Right lobe of liver (tissue), 6 donors: Measurements from ENCODE around the gene TMEM106C. TPM values are rescaled to one million over a fixed set of nuclear protein-coding genes. Genes with fewer than 3 reads are reported as not detected.

ENCODE experiments used
- ATAC-seq, 4 donors: fragments of 200-7000 bp; cut with Tn5 transposase; one replicate each; pipeline ENCODE4 v1.9.1; 2020; ENCODE audit warnings: mild to moderate bottlenecking in 4 of 4, moderate library complexity in 4 of 4
- DNase-seq, 3 donors: peaks; one replicate each; pipeline ENCODE4 v3.0.0-alpha.2; 2020
- H3K27ac ChIP-seq, 3 donors: fragments of 200-600 bp; one replicate each; pipeline ENCODE4 v1.8.0; 2022
- H3K27me3 ChIP-seq, 2 donors: fragments of 200-600 bp; one replicate each; pipeline ENCODE4 v1.8.0; 2022
- H3K36me3 ChIP-seq, 4 donors: fragments of 200-600 bp; sonication (generic) in 1 of 4; one replicate each; pipeline versions ENCODE4 v1.5.1 to v1.8.0; 2017 to 2022; ENCODE audit warnings: control low read depth in 1 of 4
- H3K4me1 ChIP-seq, 4 donors: fragments of 200-600 bp; sonication (generic) in 1 of 4; one replicate each; pipeline versions ENCODE4 v1.5.1 to v1.8.0; 2017 to 2022; ENCODE audit warnings: control low read depth in 1 of 4
- H3K4me3 ChIP-seq, 3 donors: fragments of 200-600 bp; one replicate each; pipeline ENCODE4 v1.8.0; 2022
- H3K9me3 ChIP-seq, 4 donors: fragments of 200-600 bp; sonication (generic) in 1 of 4; one replicate each; pipeline versions ENCODE4 v1.5.1 to v1.8.0; 2017 to 2022; ENCODE audit warnings: control low read depth in 1 of 4
- POLR2A ChIP-seq: fragments of 450-650 bp; IDR thresholded peaks from one replicate; pipeline ENCODE4 v1.6.1; 2017; ENCODE audit warnings: antibody characterized with exemption, mild to moderate bottlenecking
- WGBS: methylation state at CpG from one replicate; pipeline ENCODE4 v1.1.6; 2018; ENCODE audit warnings: low coverage, low lambda C conversion rate; ENCODE audit not compliant: insufficient coverage; ENCODE audit errors: missing lambda C conversion rate; 5-methylcytosine and 5-hydroxymethylcytosine counted together
- intact Hi-C, 2 donors: fragments of 100-400 bp; cut with DNase I; formaldehyde crosslinking; loops; one replicate each; pipeline versions ENCODE4 v1.11.2 to v1.14.1; 2022
- long read RNA-seq: library from polyadenylated mRNA; unstranded; transcript quantifications from one replicate; pipeline ENCODE4 v2.0.0, GENCODE V29; 2019
- total RNA-seq, 6 experiments: library from RNA; depleted of rRNA in 2 of 6; stranded (reverse); fragments of >200 nt in 2 of 6; fragmentation: NEBNext Ultra II Directional in 3 of 6; extraction: Animal tissue kit (Norgen Biotek cat#: 25700) in 3 of 6; gene quantifications; one replicate each; pipeline versions ENCODE4 v1.1.0 to v1.2.4, GENCODE V29; 2016 to 2023
- TF ChIP-seq, protein P1 (sequence below), 4 donors: fragments of 200-600 bp in 3 of 4; fragments of 450-650 bp in 1 of 4; IDR thresholded peaks; one replicate each; pipeline versions ENCODE4 v1.5.1 to v1.8.0; 2016 to 2022; ENCODE audit warnings: antibody characterized with exemption in 4 of 4, mild to moderate bottlenecking in 2 of 4
- donor health status: DM: no; HTN: yes; CAD: no.
- donor health status: DM: no; HTN: no; CAD: no.
- donor health status: DM: no; HTN: no; CAD: no.
- donor health status: DM: no; HTN: yes; CAD: no.
- donor health status: DM: no; HTN: yes; CAD: no.

Gene TMEM106C, protein sequence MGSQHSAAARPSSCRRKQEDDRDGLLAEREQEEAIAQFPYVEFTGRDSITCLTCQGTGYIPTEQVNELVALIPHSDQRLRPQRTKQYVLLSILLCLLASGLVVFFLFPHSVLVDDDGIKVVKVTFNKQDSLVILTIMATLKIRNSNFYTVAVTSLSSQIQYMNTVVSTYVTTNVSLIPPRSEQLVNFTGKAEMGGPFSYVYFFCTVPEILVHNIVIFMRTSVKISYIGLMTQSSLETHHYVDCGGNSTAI
- 10 to 100 TPM; 13.8 to 55.6 (median 34.7) TPM for total RNA-seq
- long read RNA-seq, transcript TMEM106C-220 (8 exons, 810 nt), result major isoform, 13 of 19 reads
- long read RNA-seq, partial matches to known transcripts, result 0 of 19 reads
- long read RNA-seq, other reads (novel, unspliced or antisense), result 0 of 19 reads

DNA sequence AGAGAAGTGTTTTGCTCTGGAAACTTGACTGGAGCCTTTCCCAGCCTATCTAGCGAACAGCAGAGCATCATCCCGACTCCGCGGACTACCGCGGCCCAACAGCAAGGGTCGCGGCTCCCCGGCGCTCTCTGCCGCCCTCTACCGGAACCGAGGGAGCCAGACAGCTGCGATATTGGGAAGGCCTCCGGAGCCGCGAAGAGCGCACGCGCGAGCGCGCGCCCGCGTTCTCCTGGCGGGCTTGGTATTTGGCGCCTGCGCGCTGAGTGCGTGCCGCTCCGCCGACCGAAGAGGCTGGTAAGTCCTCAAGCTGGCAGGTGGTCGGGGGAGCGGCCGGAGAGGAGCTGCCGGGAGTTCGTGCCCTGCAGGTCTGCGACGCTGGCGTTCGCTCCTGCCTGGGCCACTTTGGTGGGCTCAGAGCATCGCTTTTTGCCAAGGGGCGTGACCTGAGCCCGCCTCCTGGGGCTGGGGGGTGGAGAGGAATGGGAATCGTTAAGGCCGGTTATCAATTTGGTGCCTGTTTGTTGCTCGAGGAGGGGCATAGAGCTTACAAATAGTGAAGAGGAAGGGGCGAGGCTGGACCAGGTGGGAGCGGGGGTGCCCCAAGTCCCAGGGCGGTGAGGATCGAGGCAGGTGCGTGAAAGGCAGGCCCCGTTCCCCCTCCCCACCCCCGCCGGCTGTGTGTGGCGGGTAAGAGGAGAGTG, at the start of gene TMEM106C:
TSS of gene TMEM106C (plus strand) at position 257 of the 701 bp plus-strand sequence. CDS start 641 bp downstream, outside the sequence.
- intact Hi-C loops, result no loop called here
- TF ChIP-seq, protein P1, sequence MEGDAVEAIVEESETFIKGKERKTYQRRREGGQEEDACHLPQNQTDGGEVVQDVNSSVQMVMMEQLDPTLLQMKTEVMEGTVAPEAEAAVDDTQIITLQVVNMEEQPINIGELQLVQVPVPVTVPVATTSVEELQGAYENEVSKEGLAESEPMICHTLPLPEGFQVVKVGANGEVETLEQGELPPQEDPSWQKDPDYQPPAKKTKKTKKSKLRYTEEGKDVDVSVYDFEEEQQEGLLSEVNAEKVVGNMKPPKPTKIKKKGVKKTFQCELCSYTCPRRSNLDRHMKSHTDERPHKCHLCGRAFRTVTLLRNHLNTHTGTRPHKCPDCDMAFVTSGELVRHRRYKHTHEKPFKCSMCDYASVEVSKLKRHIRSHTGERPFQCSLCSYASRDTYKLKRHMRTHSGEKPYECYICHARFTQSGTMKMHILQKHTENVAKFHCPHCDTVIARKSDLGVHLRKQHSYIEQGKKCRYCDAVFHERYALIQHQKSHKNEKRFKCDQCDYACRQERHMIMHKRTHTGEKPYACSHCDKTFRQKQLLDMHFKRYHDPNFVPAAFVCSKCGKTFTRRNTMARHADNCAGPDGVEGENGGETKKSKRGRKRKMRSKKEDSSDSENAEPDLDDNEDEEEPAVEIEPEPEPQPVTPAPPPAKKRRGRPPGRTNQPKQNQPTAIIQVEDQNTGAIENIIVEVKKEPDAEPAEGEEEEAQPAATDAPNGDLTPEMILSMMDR (IDR thresholded peaks at IDR 0.05), result peak; percentile 88 to 99 (median 94)
- peak; percentile 44 for TF ChIP-seq POLR2A
- Histone ChIP-seq H3K4me3 (peak within 1 kb of the TSS; percentile 64 to 89 (median 82)), H3K9me3 (no peaks in the 10 kb centered on the region), H3K4me1 (peaks cover 0 to 20% (median 0%) of the 10 kb centered on the region in 4 donors), H3K36me3 (peaks cover 0 to 13% (median 0%) of the 10 kb centered on the region in 4 donors), H3K27me3 (no peaks in the 10 kb centered on the region), H3K27ac (peak within 1 kb of the TSS; percentile 1 to 56 (median 24))
- DNase-seq (peak; percentile 92 to 94 (median 93)), ATAC-seq (peak; percentile 98 to 99 (median 98))
- WGBS, result 0% methylated on average over 22 of the region's 59 CpGs

DNA sequence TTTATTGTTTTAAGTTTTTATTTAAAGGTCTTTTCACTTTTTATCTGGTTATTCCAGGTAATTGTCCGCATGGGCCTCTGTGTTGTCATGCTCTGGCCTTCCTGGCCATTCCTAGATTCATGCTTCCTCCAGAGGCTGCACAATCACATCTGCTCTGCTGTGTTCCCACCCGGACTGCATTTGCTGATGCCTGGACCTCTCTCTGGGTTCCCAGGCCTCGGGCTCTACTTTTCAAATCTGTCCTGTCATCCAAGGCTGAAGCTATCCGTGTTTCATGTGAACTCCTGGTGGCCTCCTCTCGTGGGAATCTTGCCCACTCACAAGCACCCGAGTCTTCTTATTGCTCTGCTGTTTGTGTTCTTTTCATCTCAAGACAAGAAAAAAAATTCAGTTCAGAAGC, 42.5 kb upstream of the TMEM106C start:
- Histone ChIP-seq H3K4me3 (no peak overlapping the region), H3K9me3 (no peaks in the 10 kb centered on the region), H3K27ac (no peak overlapping the region), H3K36me3 (no peaks in the 10 kb centered on the region), H3K27me3 (no peaks in the 10 kb centered on the region), H3K4me1 (no peaks in the 10 kb centered on the region)
- TF ChIP-seq, protein P1 (IDR thresholded peaks at IDR 0.05), result no peak
- TF ChIP-seq POLR2A, result no peak
- 50% methylated on average over 2 of the region's 6 CpGs for WGBS
- DNase-seq (no peak), ATAC-seq (no peak)
- intact Hi-C loops, result no loop called here

DNA sequence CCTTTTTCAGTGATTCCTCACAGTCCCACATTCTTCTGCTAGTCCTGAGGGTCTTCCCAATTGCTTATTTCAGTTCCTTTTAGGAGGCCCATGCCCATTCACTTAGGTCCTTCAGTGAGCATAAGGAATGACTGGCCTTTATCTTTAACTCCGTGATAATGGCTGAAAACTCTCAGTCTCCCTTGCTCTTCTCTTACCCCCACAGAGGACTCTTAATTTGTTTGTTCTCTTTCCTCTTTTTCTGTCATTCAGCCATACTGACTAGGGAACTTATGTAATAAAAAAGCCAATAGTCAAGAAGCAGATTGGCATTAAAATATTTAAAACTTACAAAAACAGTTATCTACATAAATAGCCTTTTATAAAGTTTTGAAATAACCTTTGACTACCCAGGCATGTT, 41.5 kb upstream of the TMEM106C start:
- no peak for DNase-seq
- Histone ChIP-seq H3K27me3 (no peaks in the 10 kb centered on the region), H3K27ac (no peak overlapping the region), H3K9me3 (no peaks in the 10 kb centered on the region), H3K36me3 (no peaks in the 10 kb centered on the region), H3K4me3 (no peak overlapping the region), H3K4me1 (no peaks in the 10 kb centered on the region)
- WGBS, result 46% methylated on average over 1 of the region's 1 CpG
- TF ChIP-seq, protein P1 (IDR thresholded peaks at IDR 0.05), result no peak
- TF ChIP-seq POLR2A, result no peak
- intact Hi-C loops, result no loop called here
- no peak for ATAC-seq

DNA sequence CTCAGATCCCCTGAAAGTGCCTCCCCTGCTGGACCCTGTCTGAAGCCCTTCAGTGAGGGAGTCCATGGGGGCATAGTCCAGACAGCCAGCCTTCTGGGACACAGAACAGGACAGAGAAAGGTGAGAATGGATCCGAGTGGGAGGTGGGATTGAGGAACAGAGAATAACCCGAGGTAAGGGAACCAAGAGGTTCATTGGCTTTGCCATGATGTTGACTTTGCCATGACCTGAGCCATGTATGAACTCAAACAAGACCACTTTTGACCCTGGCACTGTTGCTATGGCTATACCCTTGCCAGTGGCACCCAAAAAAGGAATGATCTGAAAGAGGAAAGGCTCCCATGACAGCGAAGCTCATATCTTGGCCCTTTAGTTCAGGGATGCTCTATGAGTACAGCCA, 36.0 kb upstream of the TMEM106C start:
- no peaks in the 10 kb centered on the region for H3K4me1 ChIP-seq
- no peak for DNase-seq
- H3K9me3 ChIP-seq, result no peaks in the 10 kb centered on the region
- TF ChIP-seq, protein P1 (IDR thresholded peaks at IDR 0.05), result no peak
- TF ChIP-seq POLR2A, result no peak
- no peak overlapping the region for H3K4me3 ChIP-seq
- 54% methylated on average over 2 of the region's 3 CpGs for WGBS
- H3K27me3 ChIP-seq, result no peaks in the 10 kb centered on the region
- no peaks in the 10 kb centered on the region for H3K36me3 ChIP-seq
- no peak overlapping the region for H3K27ac ChIP-seq
- no peak for ATAC-seq
- intact Hi-C loops, result no loop called here
